Germinal center (tissue), 1 donor: Measurements from ENCODE around the gene STAT6.

Source experiments
- DNase-seq: peaks from one replicate; pipeline ENCODE4 v3.0.0; 2012; ENCODE audit warnings: mixed read lengths, low spot score

The STAT6 gene

DNA sequence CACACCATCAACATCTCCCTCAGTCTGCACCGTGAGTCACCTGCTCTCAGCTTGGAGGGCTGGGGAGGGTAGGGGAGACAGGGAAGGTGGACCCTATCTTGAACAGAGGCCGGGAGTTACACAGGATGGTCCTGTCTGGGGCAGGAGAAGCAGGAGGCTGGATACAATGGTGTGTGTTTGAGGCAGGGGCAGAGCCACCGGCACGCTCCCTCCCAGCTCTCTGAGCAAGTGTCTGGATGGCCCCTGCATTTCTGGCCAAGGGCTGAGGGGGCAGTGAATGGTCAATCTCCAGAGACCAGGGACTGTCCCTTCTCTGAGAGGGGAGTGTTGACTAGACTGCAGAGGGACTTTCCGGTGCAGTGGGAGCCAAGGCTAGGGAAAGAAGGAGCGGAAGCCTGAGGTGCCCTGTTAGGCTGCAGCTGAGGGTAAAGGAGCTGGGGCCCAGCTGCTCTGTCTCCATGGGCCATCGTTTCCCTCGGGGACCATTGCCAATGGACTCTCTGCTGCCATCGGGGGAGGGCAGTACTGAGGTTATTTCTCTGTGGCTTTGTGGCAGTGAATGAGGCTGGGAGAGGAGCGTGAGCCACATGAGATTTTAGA, 34.4 kb upstream of the STAT6 start:
- no peak for DNase-seq

GRCh38 chr12:57143454-57143853, 32.3 kb upstream of the STAT6 start:
- DNase-seq, result no peak

DNA sequence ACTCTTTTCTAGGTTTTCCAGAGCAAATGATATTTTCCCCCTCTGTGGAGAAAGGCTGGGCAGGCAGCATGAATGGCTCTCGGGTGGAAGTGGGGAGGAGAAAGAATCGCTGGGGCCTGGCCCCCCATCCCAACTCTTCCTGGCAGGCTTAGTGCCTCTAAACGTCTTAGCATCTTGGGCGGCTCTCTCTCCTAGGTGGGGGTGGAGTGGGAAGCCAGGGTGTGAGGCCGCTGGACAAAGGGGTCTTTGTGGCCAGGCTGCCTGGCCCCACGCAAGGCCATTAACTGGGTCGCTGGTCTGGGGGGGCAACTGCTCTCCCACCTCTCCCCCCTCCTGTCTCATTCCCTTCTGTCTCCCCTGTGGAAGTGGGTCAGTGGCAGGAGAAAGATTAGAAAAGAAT, 31.6 kb upstream of the STAT6 start:
- no peak for DNase-seq

- no peak for DNase-seq
These were observed 31.0 kb upstream of the STAT6 start for GRCh38 chr12:57142121-57142520.

DNA sequence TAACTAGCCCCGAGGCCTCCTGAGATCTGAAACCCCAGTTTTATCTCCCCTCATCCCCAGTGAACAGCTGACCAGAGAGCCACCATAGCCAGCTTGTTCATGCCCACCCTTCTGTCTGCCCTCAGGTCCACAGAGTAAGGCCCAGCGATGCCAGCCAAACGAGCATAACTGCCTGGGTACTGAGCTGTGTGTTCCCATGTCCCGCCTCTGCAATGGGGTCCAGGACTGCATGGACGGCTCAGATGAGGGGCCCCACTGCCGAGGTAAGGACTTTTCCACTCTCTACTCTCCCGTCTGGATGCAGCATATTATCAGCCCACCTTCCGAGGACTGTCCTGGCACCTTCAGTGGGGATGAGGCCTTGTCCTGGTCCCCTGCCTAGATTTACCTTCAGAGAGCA, 30.1 kb upstream of the STAT6 start:
- no peak for DNase-seq

DNA sequence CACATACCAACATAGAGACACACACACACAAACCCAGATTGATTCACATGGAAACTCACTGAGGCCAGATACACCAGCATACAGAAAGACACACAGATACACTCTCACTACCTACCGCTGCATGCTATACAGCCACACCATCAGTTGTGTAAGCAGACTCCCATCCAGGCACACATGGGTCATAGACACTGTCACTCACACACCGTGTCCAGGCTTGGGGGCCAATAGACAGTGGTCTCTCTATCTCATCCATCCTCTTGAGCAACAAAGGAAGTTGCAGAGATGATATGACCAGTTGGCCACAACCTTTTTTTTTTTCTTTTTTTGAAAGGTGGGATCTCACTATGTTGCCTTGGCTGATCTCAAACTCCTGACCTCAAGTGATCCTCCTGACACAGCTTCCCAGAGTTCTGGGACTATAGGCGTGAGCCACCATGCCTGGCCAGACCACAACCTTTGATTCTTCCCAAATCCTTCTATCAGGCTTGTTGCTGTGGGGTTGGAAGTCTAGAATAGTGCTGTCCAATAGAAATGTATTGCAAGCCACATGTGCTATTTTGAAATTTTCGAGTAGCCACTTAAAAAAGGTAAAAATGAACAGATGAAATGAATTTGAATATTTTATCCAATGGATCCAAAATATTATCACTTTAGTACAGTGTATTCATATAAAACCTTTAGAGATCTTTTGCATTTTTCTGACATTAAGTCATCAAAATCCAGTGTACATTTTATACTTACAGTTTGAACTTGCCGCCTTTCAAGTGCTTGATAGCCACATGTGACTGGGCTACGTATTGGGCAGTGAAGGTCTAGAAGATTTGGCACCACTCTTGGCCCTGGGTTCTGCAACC, 28.9 kb upstream of the STAT6 start:
- no peak for DNase-seq

DNA sequence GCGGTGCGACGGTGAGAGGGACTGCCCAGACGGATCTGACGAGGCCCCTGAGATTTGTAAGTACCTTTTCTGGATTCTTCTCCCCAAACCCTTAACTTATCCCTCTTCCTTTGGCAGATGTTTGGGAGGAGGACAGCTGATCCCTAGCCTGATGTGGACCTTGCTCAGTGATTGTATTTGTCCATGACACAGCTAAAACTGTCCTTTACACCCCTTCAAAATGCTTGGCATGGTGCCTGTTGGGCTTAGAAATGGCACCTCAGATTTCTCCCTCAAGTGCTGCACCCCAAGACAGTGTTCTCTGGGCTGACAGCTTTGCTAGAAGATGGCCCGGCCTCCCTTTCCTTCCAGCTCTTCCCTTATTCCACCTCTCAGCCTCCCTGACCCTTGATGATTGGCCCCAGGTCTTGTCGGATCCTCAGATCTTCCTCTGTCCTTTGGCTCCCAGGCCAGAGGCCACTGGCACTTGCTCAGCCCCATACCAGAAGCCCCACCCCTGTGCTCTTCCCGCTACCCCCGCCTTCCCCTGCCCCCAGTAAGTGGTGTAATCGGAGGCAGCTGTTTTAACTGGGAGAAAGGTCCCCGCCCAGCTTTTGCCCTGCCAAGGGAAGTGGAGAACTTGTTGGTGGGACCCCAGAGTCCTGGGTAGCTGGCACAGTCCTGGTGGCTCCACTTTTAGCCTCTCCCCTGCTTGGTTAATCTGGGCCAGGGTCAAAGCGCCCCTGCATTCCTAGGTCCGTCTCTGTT, 27.5 kb upstream of the STAT6 start:
- DNase-seq, result no peak

- no peak for DNase-seq
These were observed 24.6 kb upstream of the STAT6 start for GRCh38 chr12:57135527-57136326.

GRCh38 chr12:57134949-57135348, 23.8 kb upstream of the STAT6 start:
- no peak for DNase-seq

DNA sequence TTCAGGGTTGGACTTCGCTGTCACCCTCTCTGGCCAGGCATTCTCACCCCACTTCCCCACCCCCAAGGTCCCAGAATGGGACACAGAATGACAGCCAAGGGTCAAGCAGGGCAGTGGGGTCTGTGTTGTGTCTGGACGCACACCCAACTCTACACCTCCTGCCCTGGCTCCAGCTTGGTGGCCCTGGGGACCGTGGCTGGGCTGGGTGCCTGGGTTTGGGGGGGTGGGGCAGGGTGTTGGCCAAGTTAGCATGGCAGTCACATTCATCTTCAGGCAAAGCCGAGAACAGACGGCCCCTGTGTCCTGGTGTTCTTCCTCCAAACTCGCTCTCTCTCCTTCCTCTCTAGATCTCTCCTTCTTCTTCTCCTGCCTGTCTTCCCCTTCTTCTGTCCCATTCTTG, 22.8 kb upstream of the STAT6 start:
- no peak for DNase-seq

- DNase-seq, result no peak
These were observed 21.9 kb upstream of the STAT6 start for GRCh38 chr12:57133013-57133569.

DNA sequence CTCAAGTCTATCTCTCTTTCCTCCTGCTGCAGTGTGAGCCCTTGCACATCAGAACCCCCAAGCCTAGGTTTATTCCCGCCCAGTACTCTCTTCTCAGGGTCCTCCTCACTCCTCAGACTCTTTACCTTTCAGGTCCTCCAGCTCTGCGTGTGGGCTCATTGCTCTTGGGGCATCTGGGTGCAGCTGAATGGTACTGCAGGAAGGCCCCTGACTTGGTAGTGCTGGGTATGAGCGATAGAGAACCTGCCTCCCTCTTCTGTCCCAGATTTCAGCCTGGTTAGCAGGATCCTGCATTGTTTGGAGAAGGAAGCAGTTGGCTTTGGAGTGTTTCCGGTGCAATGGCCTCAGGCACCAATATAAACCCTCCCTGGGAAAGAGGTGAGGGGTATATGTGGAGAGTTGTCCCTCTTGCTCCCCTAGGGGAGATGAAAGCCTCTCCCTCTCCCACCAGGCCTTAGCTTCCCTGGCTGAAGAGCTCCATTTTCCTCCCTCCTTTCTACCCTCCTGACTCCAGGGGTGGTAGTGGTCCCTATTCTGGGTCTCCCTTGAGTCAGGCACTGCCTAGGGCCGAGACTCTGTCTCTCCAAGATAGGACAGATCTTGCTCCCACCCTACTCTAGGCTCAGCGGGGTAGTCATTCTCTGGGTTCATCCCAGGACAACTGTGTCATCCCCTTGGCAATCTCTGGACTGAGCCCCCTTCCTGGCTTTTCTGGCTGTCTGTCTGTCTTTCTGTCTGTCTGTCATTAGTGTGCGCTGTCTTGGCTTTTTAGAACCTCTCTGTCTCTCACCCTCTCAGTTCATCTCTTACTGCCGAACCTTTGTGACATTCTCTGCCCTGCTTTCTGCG, 21.0 kb upstream of the STAT6 start:
- no peak for DNase-seq

- no peak for DNase-seq
These were observed 19.8 kb upstream of the STAT6 start for GRCh38 chr12:57130941-57131340.

DNA sequence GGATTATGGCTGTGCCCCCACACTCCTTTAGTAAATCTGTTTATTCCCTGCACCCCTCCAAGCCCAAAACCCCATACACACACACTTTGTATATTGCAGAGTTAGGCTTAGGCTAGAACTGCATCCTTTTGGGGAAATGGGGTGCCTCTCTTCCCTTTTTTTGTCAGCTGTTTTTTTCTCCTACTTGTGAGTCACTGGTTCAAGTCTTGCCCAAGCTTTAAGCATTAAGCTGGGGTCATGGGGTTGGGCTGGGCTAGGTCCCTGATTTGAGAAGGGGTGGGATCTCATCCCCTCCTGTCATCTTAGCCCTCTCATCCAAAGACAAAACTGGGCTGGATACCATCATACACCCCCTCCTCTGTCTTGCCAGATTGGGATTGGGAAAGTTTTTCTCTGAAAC, 18.7 kb upstream of the STAT6 start:
- no peak for DNase-seq

- DNase-seq, result no peak
These were observed 18.2 kb upstream of the STAT6 start for GRCh38 chr12:57129321-57129842.

DNA sequence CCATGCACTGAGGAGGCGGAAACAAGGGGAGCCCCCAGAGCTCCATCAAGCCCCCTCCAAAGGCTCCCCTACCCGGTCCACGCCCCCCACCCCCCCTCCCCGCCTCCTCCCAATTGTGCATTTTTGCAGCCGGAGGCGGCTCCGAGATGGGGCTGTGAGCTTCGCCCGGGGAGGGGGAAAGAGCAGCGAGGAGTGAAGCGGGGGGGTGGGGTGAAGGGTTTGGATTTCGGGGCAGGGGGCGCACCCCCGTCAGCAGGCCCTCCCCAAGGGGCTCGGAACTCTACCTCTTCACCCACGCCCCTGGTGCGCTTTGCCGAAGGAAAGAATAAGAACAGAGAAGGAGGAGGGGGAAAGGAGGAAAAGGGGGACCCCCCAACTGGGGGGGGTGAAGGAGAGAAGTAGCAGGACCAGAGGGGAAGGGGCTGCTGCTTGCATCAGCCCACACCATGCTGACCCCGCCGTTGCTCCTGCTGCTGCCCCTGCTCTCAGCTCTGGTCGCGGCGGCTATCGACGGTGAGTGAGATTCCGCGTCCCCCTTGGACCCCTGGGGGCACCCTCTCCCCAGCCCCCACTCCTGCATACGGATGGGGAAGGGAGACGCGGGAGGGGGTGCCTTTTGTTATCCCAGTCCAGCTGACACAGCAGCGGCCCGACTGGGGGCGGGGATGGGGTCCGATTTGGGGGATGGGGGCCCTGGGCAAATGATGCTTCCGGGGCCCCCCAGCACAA, 17.5 kb upstream of the STAT6 start:
- no peak for DNase-seq

GRCh38 chr12:57127726-57128518, 16.8 kb upstream of the STAT6 start, which contains the start of gene LRP1:
Gene LRP1 (plus strand): TSS chr12:57128483. CDS start chr12:57128965, 482 bp downstream.
- DNase-seq, result peak; percentile 79

DNA sequence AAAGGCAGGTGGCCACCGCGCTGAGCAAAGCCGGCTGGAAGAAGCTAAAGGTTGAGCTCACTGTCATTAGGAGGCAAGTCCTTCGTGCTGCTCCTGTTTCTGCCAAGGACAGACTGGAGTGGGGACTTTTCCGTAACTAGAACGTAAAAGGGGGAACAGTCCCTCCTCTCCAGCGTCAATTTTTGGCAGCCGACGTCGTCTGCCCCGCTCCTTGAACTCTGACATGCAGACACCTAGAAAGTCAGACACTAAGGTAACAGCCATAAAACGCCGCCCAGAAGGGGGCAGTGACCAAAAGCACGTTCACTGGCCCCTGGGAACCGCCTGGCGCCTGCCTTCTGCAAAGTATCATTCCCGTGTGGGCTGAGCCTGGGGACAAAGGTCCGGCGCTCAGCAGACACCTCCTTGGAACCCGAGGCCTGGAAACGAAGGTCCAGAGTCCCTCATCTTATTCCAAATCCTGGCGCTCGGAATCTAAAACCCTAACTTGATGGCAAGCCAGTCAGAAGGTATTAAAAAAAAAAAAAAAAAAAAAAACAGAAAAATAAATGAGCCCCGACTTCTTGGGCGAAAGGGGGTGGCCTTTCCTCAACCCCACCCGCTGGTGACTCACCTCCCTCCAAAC, 16.1 kb upstream of the STAT6 start:
- DNase-seq, result peak; percentile 36

GRCh38 chr12:57126561-57126960, 15.4 kb upstream of the STAT6 start:
- no peak for DNase-seq
